ENCODE data around the gene ATP8B2.

Gene ATP8B2

GRCh38 chr1:154353460-154353904 lies 28.2 kb downstream of the ATP8B2 start (continued):
- TF ChIP-seq ZBTB49 (tag by site-specific recombination; IDR thresholded peaks at IDR 0.05; ENCODE audit: low read depth) (no peak), REST (tag by site-specific recombination; IDR thresholded peaks at IDR 0.05) (no peak), ZNF211 (tag by site-specific recombination; IDR thresholded peaks at IDR 0.05; ENCODE audit: low read depth) (no peak), ZNF843 (tag by site-specific recombination; IDR thresholded peaks at IDR 0.05) (no peak), ZNF404 (tag by site-specific recombination; IDR thresholded peaks at IDR 0.05) (no peak), GLIS1 (tag by site-specific recombination; IDR thresholded peaks at IDR 0.05) (no peak)

GRCh38 chr1:154353966-154354365 lies 28.6 kb downstream of the ATP8B2 start:
- peaks cover 0 to 12% of the 10 kb centered on the region in 2 experiments; a peak in 1 of 3 replicates for H3K36me3 ChIP-seq (ENCODE audit: control insufficient read depth in 2 of 2, insufficient read depth in 1 of 2, low read length in 2 of 2)
- ChIA-PET POLR2A (no interaction called here), CTCF (interaction anchor here (0.6 to 4.3 kb wide), 9 partner anchors 8 to 602 kb away, joined by 3 to 33 read pairs (median 4); no protein-coding TSS in a partner anchor)
- H3K4me3 ChIP-seq (ENCODE audit: low read depth, low read length), result no peak overlapping the region
- no peak overlapping the region for H3K27ac ChIP-seq (ENCODE audit: extremely low read depth, low read depth, low read length)
- TF ChIP-seq SCRT2 (tag by site-specific recombination; IDR thresholded peaks at IDR 0.05), result peak; percentile 98
- TF ChIP-seq ZNF549 (tag by site-specific recombination; IDR thresholded peaks at IDR 0.05), result no peak
- no peak for TF ChIP-seq ZNF585B (tag by site-specific recombination; IDR thresholded peaks at IDR 0.05)
- peak; percentile 97 for TF ChIP-seq SCRT1 (tag by site-specific recombination; IDR thresholded peaks at IDR 0.05; ENCODE audit: borderline replicate concordance)
- no peaks in the 10 kb centered on the region for H3K9me3 ChIP-seq (ENCODE audit: control insufficient read depth, insufficient read depth, low read depth, low read length)
- H3K4me1 ChIP-seq (ENCODE audit: control insufficient read depth, insufficient read depth, low read length), result 0 out of 2 replicates have a peak, but pooled peaks cover 3% of the 10 kb centered on the region

GRCh38 chr1:154358519-154358918 lies 33.2 kb downstream of the ATP8B2 start:
- H3K4me1 ChIP-seq (ENCODE audit: control insufficient read depth, insufficient read depth, low read length), result 0 out of 2 replicates have a peak, but pooled peaks cover 2% of the 10 kb centered on the region
- ChIA-PET POLR2A (no interaction called here), CTCF (interaction anchor here (1.2 kb wide), 1 partner anchor 36 kb away, joined by 3 read pairs; no protein-coding TSS in a partner anchor)
- no peak overlapping the region for H3K27ac ChIP-seq (ENCODE audit: extremely low read depth, low read depth, low read length)
- H3K36me3 ChIP-seq (ENCODE audit: control insufficient read depth in 2 of 2, insufficient read depth in 1 of 2, low read length in 2 of 2), result no peaks in the 10 kb centered on the region
- no peak overlapping the region for H3K4me3 ChIP-seq (ENCODE audit: low read depth, low read length)
- no peaks in the 10 kb centered on the region for H3K9me3 ChIP-seq (ENCODE audit: control insufficient read depth, insufficient read depth, low read depth, low read length)
- TF ChIP-seq ZNF148 (tag by site-specific recombination; IDR thresholded peaks at IDR 0.05; ENCODE audit: borderline replicate concordance) (no peak), ZNF394 (tag by site-specific recombination; IDR thresholded peaks at IDR 0.05; ENCODE audit: borderline replicate concordance) (no peak), ZNF132 (tag by site-specific recombination; IDR thresholded peaks at IDR 0.05; ENCODE audit: borderline replicate concordance) (no peak), ZNF416 (tag by site-specific recombination; IDR thresholded peaks at IDR 0.05) (no peak), ZNF561 (tag by site-specific recombination; IDR thresholded peaks at IDR 0.05; ENCODE audit: borderline replicate concordance) (no peak), ZNF26 (tag by site-specific recombination; IDR thresholded peaks at IDR 0.05) (no peak), ZNF707 (tag by site-specific recombination; IDR thresholded peaks at IDR 0.05) (no peak), ZNF223 (tag by site-specific recombination; IDR thresholded peaks at IDR 0.05) (no peak), ZNF449 (tag by site-specific recombination; IDR thresholded peaks at IDR 0.05) (no peak), EGR2 (tag by site-specific recombination; IDR thresholded peaks at IDR 0.05; ENCODE audit: low read depth) (no peak)

Data from HEK293 (cell line).